Stimulated activated CD8-positive, alpha-beta memory T cell treated with anti-CD3 and anti-CD28 coated beads, Interleukin-4, amount 100 ng/mL, for 4 hours (primary cell): Measurements from ENCODE around the gene SLC6A7.
"Not testable (repeated sequence)": the region's sequence is repeated elsewhere in the genome, so short reads cannot be mapped to it uniquely, and the experiment has no call there.

Experiments used
- DNase-seq, 2 donors: peaks; one replicate each; pipeline ENCODE4 v3.0.0-alpha.2; 2020; ENCODE audit warnings: low read depth in 2 of 2, low spot score in 1 of 2

The SLC6A7 gene

DNA sequence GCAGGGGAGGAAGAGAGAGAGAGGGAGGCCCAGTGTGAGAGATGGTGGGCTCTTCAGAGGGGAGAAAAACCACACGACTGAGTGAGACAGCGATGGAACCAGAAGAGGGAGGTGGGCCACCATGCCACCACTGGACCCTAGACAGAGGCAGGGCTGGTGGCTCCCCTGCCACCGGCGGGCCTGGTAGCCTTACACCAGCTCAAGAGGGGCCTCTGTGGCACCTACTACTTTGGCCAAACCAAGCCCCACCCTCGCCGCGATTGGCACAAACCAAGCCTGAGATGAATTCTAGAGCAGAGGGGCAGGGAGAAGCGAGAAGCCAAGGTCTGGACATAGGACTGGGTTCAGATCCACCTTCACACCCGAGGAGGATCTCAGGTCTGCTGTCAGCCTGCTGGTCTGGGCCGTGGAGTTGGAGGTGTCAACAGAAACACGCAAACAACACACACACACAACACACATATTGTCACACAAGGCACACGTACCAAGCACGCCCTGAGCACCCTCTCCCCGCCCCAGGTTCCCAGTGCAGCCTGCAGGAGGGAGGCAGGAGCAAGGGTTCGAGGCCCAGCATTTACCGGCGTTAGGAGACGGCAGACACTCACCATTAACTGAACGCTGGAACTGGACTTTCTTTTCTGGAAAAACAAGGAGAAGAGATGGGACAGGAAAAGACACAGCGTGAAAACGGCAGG lies 49.4 kb downstream of the SLC6A7 start:
- no peak for DNase-seq

DNA sequence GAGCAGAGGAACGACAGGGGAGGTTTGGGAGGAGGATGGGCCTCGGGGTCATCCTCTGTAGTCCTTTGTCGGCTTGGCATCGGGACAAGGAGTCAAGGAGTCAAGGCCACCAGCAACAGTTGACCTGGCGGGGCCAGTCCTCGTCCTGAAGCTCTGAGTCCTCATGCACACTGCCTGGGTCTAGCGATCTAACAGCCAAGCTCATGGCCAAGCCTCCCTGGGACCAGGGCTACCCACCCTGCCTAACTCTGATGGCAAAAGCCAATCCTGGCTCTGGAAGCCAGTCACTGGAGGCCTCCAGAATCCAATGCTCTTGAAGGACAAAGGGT lies 49.9 kb downstream of the SLC6A7 start:
- no peak for DNase-seq

DNA sequence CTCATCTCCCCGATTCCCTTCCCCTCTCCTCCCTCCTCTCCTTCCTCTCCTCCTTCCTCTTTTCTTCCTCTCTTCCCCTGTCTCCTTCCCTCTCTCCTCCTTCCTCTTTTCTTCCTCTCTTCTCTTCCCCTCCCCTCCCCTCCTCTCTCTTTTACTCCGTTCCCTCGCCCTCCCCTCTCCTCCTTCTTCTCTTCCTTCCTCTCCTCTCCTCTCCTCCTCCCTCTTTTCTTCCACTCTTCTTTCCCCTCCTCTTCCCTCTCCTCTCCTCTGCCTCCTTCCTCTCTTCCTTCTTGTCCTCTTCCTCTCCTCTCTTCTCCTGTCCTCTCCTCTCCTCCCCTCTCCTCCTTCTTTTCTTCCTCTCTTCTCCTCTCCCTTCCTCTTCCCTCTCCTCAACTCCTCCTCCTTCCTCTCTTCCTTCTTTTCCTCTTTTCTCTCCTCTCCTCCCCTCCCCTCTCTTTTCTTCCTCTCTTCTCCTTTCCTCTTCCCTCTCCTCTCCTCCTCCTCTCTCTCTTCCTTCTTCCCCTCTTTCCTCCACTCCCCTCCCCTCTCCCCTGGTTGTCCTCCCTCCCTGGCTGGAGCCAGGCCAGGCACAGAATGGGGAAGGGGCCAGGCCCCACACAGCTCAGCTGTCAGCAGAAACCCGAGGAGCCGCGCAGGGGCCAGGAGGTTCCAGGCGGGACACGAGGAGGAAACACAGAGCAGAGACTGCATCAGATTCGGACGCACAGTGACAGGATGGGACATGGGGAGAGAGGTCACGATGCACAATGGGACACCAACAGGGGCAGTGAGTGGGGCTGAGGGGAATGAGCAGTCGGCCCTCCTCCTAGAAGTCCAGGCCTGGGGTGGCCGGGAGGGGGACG lies 51.7 kb downstream of the SLC6A7 start:
- no peak for DNase-seq

DNA sequence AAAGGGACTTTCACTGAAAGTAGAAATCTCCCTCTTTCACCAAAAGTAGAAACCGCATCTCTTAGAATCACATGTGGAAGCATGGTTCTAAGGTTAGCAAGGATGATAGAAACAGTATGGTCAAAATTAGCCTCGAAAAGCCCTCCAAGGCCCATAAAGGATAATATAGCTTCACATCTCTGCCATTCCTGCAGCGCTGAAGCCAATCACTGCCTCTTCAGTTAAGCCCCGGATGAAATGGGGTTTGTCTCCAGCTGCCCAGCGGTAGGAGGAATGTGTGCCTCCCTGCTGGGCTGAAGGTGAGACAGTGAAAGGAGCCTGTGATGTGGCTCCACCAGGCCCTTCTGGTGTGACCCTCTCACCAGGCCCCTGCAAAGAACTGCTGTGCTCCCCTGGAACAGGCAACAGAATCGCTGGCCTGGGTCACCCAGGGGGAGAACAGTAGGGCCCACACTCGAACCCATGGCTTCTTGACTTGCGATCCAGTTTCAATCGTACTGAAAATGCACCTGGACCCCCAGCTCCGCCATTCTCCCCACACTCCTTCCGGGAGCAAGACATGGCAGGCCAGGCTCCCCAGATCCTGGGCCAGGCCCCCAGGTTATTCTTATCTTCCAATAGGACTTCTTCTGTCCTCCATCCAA lies 52.5 kb downstream of the SLC6A7 start:
- no peak for DNase-seq

DNA sequence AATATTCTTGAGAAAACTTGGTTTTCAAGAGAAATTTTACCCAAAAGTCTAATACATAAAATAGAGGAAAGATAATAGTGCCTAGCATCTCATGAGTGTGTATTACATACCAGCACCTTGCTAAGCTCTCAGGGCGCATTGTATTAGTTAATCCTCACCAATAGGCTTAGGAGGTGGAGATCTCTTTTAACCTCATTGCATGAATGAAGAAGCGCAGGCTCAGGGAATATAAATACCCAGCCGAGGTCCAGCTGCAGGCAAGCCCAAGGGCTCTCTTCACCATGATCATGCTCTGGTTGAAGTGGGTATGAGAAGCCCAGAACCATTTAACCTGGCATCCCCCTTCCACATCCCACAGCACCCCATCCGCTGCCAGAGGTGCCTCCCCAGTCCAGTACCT lies 53.7 kb downstream of the SLC6A7 start:
- no peak for DNase-seq

DNA sequence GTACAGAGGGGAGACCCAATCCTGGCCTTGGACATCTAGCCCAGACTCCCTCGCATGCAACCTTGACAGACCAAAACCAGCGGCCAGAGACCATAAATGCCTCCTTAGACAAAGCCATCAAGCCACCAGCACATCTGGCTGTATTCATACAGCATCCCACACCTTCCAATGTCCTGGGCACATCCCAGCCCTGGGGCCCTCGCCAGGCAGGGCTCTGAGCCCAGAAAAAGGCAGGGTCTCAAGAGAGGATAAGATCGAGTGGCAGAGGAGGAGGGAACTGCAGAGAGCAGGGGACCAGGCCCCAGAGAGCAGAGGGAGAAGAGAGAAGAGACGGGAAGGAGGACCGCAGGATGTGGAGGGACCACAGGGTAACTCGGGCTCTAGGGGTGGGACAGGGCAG lies 54.3 kb downstream of the SLC6A7 start:
- no peak for DNase-seq

DNA sequence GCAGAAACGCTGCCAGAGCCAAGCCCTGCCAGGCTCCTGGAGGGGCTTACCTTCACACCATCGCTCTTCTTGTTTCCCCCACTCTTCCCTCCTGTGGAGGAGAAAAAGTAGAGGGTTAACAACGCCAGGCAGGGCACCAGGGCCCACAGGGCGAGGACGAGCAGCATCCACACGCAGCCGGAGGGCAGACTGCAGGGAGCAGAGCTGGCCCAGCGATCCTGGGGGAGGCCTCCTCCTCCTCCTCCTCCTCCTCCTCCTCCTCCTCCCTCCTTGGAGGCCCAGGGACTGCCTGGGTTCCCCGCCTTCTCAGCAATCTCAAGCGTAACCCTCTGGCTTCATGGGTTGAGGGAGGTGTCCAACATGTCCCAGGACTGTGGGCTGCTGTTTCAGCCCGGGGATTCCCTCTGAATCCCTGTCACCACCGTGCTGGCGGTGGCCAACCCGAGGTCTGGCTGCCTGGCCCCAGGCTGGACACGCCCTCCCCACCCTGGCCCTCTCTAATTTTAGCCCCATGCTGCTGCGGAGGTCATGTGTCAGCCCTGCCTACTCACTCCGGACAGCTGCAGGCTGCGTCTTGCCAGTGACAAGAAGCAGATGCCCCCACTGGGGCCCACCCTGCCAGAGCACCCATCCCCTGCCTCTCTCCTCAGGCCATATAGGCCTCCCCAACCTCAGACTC lies 55.4 kb downstream of the SLC6A7 start:
- DNase-seq: no peak

DNA sequence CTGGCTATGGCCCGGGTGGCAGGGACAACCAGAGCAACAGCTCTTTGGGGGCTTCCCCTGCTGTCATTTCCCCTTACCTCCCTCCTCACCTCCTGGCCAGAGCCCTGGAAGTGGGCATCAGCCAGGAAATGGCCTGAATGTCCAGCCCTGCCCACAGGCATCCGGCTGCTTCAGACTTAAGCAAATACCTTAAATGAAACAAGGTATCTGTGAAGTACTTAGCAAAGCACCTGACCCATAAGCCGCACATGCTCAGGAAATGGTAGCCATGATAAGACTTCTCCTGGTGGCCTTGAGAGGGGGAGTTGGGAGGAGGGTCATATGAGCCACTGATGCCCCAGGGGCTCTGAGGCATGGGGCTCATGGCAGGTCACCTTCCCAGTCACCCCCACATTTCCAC lies 55.9 kb downstream of the SLC6A7 start:
- DNase-seq: no peak

DNA sequence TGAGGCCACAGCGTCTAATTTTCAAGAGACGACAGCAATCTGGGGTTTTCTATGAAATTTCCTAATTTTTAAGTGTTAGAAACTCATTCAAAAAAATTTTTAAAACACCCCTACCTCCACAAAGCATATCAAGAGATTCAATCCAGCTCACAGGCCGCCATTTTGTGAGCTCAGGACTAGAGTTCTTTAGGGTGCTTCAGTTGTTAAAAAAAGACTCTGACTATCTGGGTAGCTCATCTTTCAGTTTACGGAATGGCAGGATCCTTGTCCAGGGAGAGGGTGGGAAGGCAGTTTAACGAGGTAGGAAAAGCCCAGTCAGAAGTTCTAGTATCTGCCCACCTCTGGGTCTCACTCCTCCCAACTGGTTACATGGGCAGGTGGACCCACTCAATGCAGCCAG lies 56.6 kb downstream of the SLC6A7 start:
- no peak for DNase-seq

DNA sequence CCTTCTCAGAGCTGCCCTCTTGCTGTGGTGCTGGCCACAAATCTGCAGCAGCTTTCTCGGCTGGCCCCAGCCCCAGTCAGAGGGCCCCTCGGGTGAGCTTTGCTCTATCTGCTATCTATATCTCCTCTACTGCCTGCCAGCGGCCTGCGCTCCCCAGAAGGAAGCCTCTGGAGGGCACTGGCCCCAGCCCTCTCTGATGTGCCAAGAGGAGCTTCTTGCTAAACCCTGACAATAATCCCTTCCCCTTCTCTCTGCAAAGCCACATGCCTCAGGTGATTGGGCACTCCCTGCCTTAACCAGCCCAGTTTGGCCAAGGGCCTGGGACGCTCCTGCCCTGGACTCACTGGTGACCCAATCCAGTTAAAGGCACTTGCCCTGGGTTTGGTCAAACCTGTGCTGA lies 57.0 kb downstream of the SLC6A7 start:
- no peak for DNase-seq

DNA sequence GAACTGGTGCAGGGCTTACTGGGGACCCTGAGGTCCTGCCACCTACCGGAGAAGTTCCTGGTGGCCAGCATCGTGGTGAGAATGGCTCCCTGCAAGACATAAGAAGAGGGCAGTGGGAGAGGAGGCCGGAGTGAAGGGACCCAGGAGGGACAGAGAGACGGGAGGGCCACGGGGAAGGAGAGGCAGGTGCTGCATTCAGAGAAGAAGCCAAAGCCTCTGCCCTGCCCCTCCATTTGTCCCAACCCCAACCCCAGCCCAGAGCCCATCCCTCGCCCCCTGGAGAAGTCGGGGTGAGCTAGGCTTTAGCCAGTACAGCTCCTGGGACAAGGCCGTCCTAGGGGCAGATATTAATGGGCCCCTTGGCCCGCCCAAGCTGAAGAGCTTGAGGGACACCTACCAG lies 57.9 kb downstream of the SLC6A7 start:
- DNase-seq: no peak

DNA sequence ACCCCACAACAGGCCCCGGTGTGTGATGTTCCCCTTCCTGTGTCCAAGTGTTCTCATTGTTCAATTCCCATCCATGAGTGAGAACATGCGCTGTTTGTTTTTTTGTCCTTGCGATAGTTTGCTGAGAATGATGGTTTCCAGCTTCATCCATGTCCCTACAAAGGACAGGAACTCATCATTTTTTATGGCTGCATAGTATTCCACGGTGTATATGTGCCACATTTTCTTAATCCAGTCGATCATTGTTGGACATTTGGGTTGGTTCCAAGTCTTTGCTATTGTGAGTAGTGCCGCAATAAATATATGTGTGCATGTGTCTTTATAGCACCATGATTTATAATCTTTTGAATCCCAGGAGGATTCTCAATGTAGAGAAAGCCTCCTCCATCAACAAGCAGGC lies 58.6 kb downstream of the SLC6A7 start:
- not testable (repeated sequence) for DNase-seq

DNA sequence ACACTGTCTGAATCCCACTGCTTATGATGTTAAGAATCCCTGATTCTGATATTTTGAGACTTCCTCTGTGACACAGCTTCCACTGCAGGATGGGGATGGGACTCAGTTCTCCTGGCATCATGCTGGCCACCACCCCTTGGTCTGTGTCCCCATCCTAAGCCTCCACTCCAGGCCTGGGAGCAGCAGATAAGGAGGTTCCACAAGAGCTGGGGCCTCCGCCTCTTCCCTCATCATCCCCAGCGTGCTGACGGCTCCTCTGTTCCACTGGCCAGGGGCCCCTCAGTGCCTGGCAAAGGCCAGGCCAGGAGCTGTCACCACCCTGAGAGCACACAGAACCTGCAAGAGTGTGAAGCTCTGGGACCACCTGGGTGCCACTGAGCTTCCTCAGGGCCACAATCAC lies 59.1 kb downstream of the SLC6A7 start:
- no peak for DNase-seq

DNA sequence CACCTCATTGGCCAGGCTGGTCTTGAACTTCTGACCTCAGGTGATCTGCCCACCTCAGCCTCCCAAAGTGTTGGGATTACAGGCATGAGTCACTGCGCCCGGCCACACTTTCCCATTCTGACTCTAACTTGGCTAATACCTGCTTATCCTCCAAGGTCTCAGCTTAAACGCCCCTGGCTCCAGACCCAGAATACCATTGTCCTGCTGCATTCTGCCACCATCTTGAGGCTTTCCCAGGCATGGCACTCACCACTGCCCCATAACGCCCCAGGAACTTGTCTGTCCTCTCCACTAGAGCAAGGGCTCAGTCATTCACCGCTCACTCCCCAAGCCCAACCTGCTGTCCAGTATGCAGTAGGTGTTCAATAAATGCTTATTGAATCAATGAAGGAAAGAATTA lies 59.9 kb downstream of the SLC6A7 start:
- no peak for DNase-seq

DNA sequence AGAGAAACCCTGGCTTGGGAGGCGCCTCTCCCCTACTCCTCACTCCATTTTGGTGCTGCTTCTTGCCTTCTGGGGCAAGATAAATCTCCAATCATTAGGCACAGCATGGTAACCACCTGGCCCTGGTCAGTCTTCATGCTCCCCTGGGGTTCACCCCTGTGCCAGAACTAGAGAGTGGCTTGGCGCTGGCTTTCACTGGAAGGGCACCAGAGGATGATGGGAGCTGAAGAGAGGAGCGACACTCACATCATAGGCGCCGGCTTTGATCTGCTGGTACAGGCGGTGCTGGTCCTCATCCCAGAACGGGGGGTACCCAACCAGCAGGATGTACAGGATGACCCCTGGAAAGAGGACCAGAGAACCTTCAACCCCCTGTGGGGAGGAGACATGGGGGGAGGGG lies 61.6 kb downstream of the SLC6A7 start:
- DNase-seq: no peak

DNA sequence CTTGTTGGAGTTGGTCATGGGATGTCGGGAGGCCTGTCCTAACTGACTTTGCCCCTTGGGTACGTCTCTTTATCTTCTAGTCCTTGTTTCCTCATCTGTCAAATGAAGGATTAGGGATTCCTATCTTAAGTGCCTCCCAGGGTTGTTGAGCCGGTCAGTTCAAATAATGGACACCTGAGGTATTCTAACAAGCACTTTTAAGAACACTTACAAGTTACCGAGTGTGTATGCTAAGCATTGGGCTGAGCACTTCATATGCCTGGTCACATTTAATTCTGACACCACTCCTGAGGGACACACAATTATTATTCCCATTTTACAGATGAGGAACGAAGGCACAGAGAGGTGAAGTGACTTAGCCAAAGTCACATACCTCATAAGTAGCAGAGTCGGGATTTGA lies 62.6 kb downstream of the SLC6A7 start:
- no peak for DNase-seq

DNA sequence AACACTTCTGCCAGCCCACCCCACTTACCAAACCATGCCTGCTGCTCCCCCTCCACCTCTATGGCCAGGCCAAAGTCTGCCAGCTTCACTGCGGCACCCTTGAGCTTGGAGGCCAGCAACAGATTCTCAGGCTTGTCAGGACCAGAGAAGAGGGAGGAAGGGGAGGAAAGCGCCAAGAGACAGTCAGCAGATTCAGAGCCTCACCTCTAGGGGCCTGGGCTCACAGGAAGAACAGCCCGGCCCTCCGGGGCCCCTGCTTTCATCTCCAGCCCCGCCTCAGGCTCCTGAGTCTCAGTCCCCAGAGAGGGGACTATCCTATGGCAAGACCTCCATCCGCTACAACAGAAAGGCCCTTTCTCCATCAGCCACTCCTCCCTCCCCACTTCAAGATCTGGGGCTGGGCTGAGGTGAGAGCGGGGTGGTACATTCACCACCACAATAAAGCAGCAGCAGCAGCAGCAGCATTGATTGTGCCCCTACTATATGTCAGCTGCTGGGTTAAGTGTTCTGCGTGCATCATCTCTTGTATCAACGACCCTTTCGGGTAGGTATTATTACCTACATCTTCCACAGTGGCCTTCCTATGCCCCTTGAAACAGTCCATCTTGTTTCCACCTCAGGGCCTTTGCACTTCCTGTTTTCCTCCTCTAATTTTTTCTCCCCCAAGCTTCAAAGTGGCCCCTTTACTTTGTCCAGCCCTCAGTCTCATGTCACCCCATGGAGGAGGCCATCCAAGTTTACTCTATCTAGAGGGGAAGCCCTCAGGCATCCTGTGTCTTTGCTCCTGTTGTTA lies 63.8 kb downstream of the SLC6A7 start:
- DNase-seq: no peak

DNA sequence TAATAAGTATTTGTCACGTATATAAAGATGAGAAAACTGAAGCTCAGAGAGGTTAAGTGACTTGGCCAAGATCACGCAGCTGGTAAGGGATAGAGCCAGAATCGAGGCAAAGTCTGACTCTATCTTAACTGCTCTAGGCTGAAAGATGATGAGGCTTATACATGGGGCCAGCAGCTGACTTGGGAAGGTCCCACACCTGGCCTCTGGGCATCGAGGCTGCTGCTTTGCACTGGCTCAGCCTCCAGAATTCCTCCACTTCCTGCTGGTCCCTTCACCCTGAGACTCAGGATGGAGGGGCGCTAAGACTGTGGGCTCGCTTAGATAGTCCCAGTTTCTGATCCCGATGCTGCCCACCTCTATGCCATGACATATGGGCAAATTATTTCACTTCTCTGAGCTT lies 64.5 kb downstream of the SLC6A7 start:
- no peak for DNase-seq

DNA sequence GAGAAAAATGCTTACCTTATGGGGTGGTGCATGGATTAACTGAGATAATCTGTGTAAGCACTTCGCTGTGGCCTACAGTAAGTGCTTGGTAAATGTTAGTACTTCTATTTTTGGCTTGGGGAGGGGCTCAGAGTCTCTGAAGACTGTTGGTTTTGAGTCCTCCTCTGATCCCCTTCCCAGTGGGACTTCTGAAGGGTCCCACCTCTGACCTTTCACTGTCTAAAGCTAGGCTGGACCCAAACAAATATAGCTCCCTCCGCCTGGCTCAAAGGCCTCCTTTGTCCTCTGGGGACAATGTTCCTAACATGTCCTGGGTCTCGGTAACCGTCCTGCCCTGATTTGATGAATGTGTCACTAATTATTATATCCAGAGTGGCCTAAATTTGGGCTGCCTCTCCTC lies 64.9 kb downstream of the SLC6A7 start:
- DNase-seq: no peak

DNA sequence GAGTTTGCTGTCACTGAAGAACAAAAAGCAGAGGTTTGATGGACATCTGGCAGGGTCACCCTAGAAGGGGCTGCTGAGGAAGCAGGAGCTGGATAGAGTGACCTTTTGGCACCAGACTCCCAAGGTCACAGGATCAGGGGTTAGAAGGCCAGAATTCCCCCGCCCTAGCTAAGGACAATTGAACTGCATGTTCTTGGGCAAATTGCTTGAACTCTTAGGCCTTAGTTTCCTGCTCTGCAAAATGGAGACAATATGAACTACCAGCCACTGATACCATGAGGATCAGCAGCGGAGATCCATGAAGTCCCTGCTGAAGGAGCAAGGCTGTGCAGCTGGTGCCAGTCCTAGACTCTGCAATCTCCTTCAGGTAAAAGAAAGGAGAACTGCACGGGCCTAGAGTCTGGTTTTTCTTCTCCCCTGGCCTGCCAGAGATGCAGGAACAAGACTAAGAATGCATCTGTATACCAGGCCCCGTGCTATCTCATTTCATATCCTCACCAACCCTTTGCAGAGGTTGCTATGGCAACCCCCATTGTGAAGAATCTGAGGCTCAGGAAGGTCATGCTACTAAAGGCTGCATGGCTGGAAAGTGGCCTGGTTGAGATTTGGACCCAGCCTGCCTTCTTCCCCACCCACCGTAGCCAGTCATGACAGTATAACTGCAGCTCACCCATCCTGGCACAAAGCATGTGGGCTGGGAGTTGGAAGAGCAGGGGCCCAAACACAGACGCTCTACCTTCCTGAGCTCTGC lies 66.0 kb downstream of the SLC6A7 start:
- no peak for DNase-seq
